HG02678 (cell line): ENCODE data around the gene DPYSL3.

ENCODE experiments used
- ATAC-seq: cut with Tn5 transposase; IDR thresholded peaks from one replicate; pipeline ENCODE4 v1.9.1; 2021; ENCODE audit warnings: mild to moderate bottlenecking, moderate library complexity; ENCODE audit not compliant: unreplicated experiment

The DPYSL3 gene

DNA sequence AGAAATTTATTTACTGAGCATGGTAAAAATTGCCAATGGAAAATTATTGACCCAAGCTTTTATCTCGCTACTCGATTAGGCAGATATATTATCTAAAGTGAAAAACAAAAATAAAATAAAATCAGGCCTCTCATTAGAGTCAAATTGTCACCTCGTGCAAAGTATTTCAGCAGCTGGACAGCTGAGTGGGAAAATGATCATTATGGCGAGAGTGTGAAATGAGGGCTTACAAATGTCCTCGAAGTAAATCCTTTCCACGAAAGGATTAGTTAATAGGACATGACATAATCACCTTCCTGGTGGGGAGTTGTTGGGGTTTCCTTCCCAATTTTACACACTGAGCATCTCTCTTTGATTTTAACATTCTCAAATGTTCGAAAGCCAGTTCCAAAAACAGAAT, 5.4 kb upstream of the DPYSL3 start:
- no peak for ATAC-seq

GRCh38 chr5:147512659-147513379, 3.0 kb upstream of the DPYSL3 start:
- no peak for ATAC-seq

- no peak for ATAC-seq
Measured at GRCh38 chr5:147510885-147511284, 1.0 kb upstream of the DPYSL3 start.

- no peak for ATAC-seq
Measured at GRCh38 chr5:147509041-147509709, 693 bp downstream of the DPYSL3 start.

- ATAC-seq: no peak
Measured at GRCh38 chr5:147508711-147509040, 1.2 kb downstream of the DPYSL3 start.

GRCh38 chr5:147507480-147508126, 2.3 kb downstream of the DPYSL3 start:
- no peak for ATAC-seq

DNA sequence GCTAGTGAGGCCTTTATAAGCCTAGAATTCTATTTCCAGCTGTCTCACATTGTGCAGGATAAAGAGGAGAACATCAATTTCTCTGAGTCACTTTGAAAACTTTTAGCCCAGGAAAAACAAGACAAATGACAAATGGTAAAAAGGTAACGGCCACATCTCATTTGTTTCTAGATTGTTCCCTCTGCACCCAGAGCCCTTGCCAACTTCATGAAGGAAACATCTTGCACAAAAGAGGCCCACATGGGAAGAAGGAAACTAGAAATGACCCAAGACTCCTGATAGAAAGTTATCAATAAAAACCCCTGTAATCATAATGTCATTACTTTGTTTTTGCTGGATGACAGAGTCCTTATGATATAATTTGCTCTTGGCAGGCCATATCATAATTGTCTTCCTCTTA, 5.3 kb downstream of the DPYSL3 start:
- ATAC-seq: no peak

- ATAC-seq: no peak
Measured at GRCh38 chr5:147504011-147504410, 5.9 kb downstream of the DPYSL3 start.

DNA sequence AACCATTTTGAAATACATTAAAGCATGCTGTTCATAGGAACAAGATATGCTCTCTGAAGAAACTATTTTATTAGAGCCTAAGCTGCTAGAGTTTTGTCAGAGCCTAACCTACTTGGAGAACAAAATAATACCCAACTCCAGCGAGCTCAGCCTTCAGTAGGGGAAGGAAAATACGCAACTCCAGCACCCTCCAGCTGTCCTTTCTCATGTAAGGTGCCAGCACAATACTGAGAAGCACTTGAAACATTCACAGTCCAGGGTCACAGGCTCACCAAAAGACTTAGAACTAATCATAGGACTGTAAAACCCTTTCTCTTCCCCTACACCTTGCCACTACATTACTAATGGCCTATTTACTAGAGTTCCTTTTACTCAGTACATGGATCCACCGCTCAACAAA, 18.9 kb downstream of the DPYSL3 start:
- ATAC-seq: no peak

- ATAC-seq: no peak
Measured at GRCh38 chr5:147487031-147487750, 22.7 kb downstream of the DPYSL3 start.

- no peak for ATAC-seq
Measured at GRCh38 chr5:147485814-147486213, 24.1 kb downstream of the DPYSL3 start.

GRCh38 chr5:147485046-147485445, 24.8 kb downstream of the DPYSL3 start:
- no peak for ATAC-seq

- no peak for ATAC-seq
Measured at GRCh38 chr5:147484708-147485020, 25.2 kb downstream of the DPYSL3 start.

GRCh38 chr5:147483961-147484707, 25.7 kb downstream of the DPYSL3 start:
- no peak for ATAC-seq

- ATAC-seq: no peak
Measured at GRCh38 chr5:147483188-147483790, 26.6 kb downstream of the DPYSL3 start.

- no peak for ATAC-seq
Measured at GRCh38 chr5:147482706-147483180, 27.1 kb downstream of the DPYSL3 start.

DNA sequence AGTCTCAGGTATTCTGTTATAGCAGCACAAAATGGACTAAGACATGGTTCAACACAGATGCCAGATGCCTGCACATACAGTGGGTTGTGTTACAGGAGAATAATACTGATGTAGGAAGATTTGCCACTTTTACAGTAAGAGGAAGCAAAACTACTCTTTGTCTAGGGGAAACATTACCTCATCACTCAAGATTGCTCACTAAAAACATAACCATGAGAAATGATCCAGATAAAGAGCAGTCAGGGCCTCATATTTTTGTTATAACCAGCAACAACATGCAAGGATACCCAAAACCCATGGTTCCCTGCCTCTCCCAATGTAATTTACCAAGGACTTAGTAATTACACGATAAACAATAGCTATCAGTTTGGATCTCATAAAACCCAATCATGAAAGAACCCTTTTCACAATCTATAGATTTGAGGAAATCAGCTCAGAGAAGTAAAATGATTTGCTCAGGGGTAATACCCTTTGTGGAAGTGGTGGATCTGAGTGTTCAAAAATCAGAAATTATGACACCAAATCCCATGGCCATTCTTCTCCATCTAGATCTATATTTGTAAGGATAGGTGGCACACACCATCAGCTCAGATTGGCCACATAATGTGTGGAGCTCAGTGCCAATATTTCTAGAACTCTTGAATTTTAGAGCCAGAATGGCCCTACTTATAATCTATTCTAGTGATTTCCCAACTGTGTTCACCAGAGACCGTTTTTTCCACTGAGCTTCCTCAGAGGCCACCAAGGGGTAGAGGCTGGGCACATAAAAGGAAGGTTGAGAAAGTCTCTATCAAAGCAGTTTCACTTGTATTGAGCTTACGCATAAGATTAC, 27.8 kb downstream of the DPYSL3 start:
- peak; percentile 65 for ATAC-seq

DNA sequence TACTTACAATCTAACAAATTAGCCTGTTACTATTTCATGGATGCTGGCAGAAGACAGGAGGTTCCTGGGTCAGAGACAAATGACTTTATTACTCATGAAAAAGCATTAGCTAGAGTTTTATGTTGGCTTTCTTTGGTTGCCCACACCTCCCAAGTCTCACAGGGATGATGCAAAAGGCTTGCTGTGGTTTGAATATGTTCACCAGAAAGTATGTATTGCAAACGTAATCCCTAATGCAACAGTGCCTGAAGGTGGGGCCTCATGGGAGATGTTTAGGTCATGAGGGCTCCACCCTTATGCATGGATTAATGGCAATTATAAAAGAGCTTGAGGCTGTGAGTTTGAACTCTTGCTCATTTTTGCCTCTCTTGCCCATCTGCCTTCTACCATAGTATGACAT, 28.5 kb downstream of the DPYSL3 start:
- ATAC-seq: no peak

DNA sequence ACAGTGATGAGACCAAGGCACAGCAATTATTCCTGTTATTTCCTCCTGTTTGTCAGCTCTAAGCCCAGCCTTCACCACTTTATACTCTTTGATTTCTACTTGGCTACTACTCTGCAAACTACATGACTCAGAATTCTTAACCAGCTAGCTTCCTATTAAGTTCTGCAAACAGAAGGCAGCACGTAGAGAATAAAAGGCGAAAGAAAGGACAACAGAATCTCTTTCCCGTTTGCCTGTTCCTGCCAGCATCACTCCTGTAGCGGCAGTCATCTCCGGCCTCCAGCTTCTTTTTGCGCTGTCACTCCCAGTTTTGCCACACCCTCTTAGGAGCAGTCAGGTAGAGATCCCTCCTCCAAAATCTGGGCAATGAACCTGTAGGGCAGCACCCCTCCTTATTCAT, 29.9 kb downstream of the DPYSL3 start:
- no peak for ATAC-seq

DNA sequence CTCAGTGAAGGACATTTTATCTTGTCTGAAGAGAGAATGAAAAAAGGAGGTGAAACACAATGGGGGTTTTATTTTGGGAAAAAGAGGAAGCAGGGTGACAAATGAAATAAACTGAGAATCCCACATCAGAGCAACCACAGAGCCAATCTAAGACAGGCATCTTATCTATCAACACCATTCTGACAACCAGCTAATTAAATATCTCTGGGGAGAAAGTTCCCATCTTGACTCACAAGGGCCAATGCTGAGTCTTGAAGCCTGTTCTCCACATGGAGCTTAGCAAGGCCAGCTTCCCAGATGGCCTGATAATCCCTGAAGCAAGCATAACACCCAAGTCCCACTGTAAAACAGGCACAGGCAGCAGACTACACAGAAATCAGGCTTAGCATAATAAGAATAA, 30.4 kb downstream of the DPYSL3 start:
- ATAC-seq: no peak
